ENCODE data around the gene MINDY2.
"Not testable (repeated sequence)": the region's sequence is repeated elsewhere in the genome, so short reads cannot be mapped to it uniquely, and the experiment has no call there.

The MINDY2 gene

GRCh38 chr15:58833681-58834426, 62.8 kb downstream of the MINDY2 start:
- DNase-seq, result not testable (repeated sequence)

DNA sequence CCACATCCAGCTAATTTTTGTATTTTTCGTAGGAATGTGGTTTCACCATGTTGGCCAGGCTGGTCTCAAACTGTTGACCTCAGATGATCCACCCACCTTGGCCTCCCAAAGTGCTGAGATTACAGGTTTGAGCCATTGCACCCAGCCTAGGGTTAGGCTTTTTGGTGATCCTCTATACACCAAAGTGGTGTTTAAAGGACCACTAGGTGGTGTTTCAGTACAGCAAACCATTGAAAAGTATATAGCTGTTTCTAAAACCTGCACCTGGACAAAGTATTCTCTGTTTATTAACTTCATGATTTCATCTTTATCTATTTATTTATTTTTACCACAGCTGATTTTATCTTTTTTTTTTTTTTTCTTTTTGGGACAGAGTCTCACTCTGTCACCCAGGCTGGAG, 68.4 kb downstream of the MINDY2 start:
- no peak for DNase-seq

GRCh38 chr15:58840048-58840447, 68.9 kb downstream of the MINDY2 start:
- DNase-seq, result no peak

DNA sequence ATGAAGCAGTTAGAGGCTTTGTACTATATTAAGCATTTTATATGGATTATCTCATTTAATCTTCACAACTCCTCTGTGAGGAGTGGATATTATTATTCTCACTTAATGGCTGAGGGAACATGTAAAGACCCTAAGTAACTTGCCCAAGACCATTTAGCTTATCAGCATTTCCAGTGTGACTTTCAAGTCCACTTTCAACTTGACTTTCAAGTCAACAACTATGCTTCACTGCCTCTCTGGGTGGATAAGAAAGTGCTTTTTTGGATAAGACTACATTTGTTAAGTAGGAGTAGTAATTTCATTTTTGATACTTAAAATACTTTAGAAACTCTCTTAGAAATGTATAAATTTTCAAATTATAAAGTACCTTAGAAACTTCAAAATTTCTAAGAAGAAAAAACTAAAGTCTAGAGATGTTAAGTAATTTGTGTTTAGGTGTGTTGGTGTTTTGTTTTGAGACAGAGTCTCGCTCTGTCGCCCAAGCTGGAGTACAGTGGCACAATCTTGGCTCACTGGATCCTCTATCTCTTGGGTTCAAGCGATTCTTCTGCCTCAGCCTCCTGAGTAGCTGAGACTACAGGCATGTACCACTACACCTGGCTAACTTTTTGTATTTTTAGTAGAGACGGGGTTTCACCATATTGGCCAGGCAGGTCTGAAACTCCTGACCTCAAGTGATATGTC, 71.8 kb downstream of the MINDY2 start:
- no peak for DNase-seq

- not testable (repeated sequence) for DNase-seq
These were observed 80.1 kb downstream of the MINDY2 start for GRCh38 chr15:58851205-58851604.

- no peak for DNase-seq
These were observed 81.2 kb downstream of the MINDY2 start for GRCh38 chr15:58852347-58852746.

DNA sequence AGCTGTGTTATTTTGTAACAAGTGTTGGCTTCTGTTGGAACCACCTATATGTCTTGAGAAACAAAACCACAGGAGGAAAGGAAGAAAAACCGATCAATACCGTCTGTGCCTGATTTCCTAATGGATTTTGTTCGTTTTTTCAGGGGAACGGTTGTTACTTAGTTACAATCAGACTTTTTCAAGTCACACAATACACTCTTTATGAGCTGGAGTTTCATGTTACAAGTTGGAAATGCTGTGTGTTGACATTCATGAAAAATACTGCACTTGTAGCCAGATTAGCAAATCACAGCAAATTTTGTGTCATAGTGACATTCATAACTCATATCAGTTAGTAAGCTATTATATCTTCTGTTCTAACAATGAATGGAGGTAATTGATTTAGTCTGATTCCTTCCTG, 83.5 kb downstream of the MINDY2 start:
- DNase-seq, result no peak

DNA sequence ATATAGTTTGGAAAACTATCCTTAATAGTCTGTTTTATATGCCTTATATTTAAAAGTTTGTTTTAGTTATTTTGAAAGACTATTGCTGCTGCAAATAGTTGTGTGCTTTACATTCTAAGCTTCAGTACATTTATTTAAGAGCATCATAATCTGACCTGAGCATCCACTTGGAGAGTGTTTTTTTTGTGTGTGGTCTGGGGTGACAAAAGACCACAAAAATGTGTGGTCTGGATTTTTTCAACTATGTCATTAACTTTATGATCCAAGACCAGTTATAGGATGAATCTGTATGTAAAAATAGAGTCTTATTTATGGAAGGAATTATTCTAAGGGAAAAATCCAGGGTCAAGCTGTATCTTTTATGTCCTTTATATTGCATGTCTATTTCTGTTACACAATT, 85.0 kb downstream of the MINDY2 start:
- no peak for DNase-seq

DNA sequence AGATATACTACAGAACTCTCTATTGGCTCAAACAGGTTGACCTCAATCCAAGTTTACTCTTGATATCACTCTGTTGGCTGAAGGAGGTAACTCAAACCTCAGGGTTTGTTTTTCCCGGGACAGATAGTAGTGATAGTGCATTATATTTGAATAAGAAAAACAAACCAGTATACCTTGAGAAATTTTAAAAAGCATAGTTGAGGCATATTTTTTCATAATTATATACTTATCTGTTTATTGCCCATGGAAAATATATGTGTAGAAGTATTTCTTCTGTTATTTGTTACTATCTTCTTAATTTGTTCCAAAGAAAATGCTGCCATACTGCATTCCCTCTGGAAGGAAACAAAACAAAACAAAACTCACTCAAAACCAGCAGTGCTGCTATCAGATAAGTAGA, 85.5 kb downstream of the MINDY2 start:
- not testable (repeated sequence) for DNase-seq

- DNase-seq, result no peak
These were observed 91.2 kb downstream of the MINDY2 start for GRCh38 chr15:58862326-58862725.

DNA sequence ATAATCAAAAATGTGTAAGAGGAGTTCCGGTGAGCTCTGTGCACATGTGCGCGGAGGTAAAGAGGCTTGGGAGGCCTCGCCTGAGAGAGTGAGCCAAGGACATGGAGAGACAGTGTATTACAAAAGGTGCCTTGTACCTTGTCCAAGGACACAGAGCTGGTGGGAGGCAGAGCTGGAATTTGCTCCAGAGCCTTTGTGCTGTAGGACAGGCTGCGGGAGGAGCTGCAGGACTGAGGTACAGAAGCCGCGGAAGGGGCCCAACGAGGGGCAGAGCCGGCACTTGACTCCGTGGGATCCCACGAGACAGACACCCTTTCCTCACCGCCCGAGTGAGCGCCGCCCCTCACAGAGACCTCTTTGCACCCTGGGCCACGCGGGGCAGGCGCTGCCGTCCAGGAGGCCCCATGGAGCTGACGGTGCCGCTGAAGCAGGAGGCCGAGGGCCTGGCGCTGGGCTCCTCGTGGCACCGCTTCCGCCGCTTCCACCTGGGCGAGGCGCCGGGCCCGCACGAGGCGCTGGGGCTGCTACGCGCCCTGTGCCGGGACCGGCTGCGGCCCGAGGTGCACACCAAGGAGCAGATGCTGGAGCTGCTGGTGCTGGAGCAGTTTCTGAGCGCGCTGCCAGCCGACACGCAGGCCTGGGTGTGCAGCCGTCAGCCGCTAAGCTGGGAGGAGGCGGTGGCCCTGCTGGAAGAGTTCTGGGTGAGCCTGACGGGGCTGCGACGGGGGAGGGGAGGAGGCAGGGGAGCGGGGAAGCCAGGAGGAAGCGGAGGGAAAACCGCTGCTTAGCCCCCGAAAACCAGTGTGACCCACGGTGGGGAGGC, 93.7 kb downstream of the MINDY2 start:
- no peak for DNase-seq

GRCh38 chr15:58865425-58865880, 94.4 kb downstream of the MINDY2 start:
- no peak for DNase-seq

DNA sequence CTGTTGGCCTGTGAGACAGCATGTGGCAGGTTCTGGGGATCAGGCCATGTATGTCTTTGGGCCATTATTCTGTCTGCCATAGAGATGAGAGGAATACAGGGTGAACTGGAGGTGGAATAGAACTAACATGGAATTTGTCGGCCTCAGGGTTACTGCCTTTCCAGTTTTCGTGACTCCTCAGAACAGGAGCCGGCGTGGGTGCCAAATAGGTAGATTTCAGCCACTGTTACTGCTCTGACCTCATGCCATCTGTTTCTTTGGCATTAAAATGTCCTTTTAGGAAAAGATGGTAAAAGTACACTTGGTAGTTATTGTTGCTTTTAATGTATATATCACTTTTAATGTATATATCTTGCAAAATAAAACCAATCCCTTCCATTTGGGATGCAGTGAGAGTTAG, 96.8 kb downstream of the MINDY2 start:
- no peak for DNase-seq

- no peak for DNase-seq
These were observed 99.3 kb downstream of the MINDY2 start for GRCh38 chr15:58870451-58870850.

DNA sequence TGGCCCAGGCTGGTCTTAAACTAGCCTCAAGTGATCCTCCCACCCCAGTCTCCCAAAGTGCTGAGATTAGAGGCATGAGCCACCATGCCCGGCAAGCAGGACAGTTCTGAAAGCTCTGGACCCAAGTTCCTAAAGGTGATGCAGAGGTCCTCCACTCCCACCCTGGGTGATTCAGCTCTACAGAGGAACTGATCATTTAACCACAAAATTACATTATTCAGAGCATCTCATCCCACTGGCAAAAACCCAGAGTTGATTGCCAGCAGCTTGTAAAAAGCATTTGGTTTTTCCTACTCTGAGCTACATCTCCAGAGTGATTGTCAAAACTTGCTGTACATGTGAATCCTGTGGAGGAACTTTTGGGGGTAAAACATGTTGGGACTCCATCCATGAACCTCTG, 102.2 kb downstream of the MINDY2 start:
- no peak for DNase-seq

- no peak for DNase-seq
These were observed 104.2 kb downstream of the MINDY2 start for GRCh38 chr15:58875343-58875742.

GRCh38 chr15:58876306-58877106, 105.4 kb downstream of the MINDY2 start:
- DNase-seq, result no peak

DNA sequence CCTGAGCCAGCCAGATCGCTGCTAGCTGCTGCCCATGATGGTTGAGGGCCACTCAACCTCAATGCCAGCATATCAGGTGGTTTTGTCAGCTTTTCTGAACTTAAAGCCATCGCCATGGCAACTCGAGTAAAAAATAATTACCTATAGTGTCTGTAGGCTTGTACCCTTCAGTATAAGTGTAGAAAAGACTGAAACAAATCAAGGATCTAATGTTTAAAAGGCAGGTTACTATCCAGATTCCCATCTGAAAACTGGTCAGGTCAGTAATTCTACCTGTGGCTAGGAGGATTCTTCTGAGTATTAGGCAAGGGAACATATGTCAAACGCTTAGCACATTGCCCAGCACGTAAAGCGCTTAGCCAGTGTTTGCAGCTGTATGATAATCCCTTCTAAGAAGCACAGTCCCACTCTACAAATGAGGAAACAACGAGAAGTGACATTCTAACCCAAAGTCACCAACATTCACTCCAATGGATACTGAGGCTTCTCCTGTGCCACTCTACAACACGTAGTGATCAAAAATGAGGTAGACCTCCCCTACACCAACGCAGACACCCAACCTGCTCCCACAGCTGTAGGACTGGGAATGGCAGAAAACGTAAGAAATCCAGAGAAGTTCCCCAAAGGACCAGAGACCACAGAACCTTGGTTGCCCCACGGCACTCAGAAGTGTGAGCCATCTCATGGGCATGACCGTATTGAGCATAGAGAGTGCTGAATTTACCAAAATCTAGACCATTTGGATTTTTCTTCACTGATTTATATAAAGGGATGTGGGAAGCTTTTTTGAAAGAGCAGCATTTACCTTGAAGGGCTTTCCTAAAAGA, 107.1 kb downstream of the MINDY2 start:
- no peak for DNase-seq

DNA sequence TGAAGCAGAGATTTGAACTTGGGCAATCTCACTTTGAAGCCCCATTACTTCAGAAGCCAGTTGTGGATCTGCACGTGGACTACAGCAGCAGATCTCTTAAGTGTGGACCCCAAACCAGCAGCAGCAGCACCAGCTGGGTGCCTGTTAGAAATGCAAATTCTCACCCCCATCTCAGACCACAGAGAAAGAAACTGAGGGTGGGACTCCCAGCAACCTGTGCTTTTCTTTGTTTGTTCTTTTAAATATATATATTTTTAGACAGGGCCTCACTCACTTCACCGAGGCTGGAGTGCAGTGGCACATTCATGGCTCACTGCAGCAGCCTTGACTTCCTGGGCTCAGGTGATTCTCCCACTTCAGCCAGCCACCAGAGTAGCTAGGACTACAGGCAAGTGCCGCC, 109.2 kb downstream of the MINDY2 start:
- DNase-seq, result no peak

DNA sequence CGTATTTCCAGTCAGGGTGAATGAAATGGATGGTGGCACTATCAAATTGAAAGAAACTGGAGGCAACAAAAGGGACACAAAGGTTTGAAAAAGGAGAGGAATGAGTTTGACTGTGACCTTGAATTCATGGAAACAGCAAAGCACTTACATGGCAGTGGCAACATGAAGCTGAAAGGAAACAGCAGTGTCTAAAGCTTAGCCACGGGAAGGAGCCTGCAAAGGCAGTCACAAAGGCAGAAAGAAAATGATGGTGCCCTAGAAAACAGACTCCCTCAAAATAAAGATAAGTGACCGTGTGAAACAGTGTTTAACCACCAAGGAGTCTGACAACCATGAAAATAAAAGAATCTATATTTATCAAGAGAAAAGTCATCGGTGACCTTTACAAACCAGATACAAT, 111.1 kb downstream of the MINDY2 start:
- no peak for DNase-seq

- not testable (repeated sequence) for DNase-seq
These were observed 112.8 kb downstream of the MINDY2 start for GRCh38 chr15:58883926-58884325.

- DNase-seq, result no peak
These were observed 115.8 kb downstream of the MINDY2 start for GRCh38 chr15:58886921-58887320.

Data from NCI-H2081 (cell line).